HG03280 (cell line): Measurements from ENCODE around the gene TMF1.
A peak's percentile ranks its signal among the peaks of the same experiment; 100 is the strongest.

Source experiments
- ATAC-seq: cut with Tn5 transposase; IDR thresholded peaks from one replicate; pipeline ENCODE4 v1.9.1; 2021; ENCODE audit warnings: mild to moderate bottlenecking, moderate library complexity; ENCODE audit not compliant: unreplicated experiment

Gene TMF1

GRCh38 chr3:69051756-69052471 is at the start of gene TMF1:
TMF1 (minus strand) TSS chr3:69052333; CDS start chr3:69052086, 247 bp downstream.
- ATAC-seq = peak; percentile 93

- ATAC-seq = no peak
Observed at GRCh38 chr3:69099576-69099975, 47.4 kb upstream of the TMF1 start.

- ATAC-seq = no peak
Observed at GRCh38 chr3:69097407-69098086, 45.4 kb upstream of the TMF1 start.

- ATAC-seq = no peak
Observed at GRCh38 chr3:69096299-69096698, 44.2 kb upstream of the TMF1 start.

- ATAC-seq = no peak
Observed at GRCh38 chr3:69095636-69096035, 43.5 kb upstream of the TMF1 start.

- no peak for ATAC-seq
Observed at GRCh38 chr3:69094467-69095205, 42.5 kb upstream of the TMF1 start.

GRCh38 chr3:69092030-69092516 is 39.9 kb upstream of the TMF1 start:
- ATAC-seq = peak; percentile 67

GRCh38 chr3:69091389-69092029 is 39.4 kb upstream of the TMF1 start:
- ATAC-seq = no peak

GRCh38 chr3:69090021-69090420 is 37.9 kb upstream of the TMF1 start:
- ATAC-seq = no peak

- ATAC-seq = no peak
Observed at GRCh38 chr3:69088063-69088462, 35.9 kb upstream of the TMF1 start.

GRCh38 chr3:69087030-69087791 is 35.1 kb upstream of the TMF1 start:
- no peak for ATAC-seq

GRCh38 chr3:69085833-69086722 is 33.9 kb upstream of the TMF1 start:
- no peak for ATAC-seq

- no peak for ATAC-seq
Observed at GRCh38 chr3:69085168-69085832, 33.2 kb upstream of the TMF1 start.

GRCh38 chr3:69084326-69085167 is 32.4 kb upstream of the TMF1 start, which contains the start of gene ARL6IP5:
ARL6IP5 (plus strand) TSS chr3:69084937; CDS start chr3:69085048, 111 bp downstream.
- ATAC-seq = peak; percentile 56

GRCh38 chr3:69082805-69083204 is 30.7 kb upstream of the TMF1 start:
- peak; percentile 43 for ATAC-seq

- no peak for ATAC-seq
Observed at GRCh38 chr3:69082361-69082760, 30.2 kb upstream of the TMF1 start.

- ATAC-seq = no peak
Observed at GRCh38 chr3:69081583-69082262, 29.6 kb upstream of the TMF1 start.
